ENCODE measurements around the gene NSF.

NSF gene

GRCh38 chr17:46772475-46773220 is 182.2 kb downstream of the NSF start (continued):
- TF ChIP-seq ZNF473 (tag by site-specific recombination; IDR thresholded peaks at IDR 0.05): no peak
- no peak for TF ChIP-seq ZNF561 (tag by site-specific recombination; IDR thresholded peaks at IDR 0.05; ENCODE audit: borderline replicate concordance)
- TF ChIP-seq ZBTB1 (tag by site-specific recombination; IDR thresholded peaks at IDR 0.05): no peak
- no peak for TF ChIP-seq ZSCAN18 (tag by site-specific recombination; IDR thresholded peaks at IDR 0.05)
- TF ChIP-seq SETDB1 (IDR thresholded peaks at IDR 0.05; ENCODE audit: insufficient read length, low read length): no peak
- TF ChIP-seq, protein P1, sequence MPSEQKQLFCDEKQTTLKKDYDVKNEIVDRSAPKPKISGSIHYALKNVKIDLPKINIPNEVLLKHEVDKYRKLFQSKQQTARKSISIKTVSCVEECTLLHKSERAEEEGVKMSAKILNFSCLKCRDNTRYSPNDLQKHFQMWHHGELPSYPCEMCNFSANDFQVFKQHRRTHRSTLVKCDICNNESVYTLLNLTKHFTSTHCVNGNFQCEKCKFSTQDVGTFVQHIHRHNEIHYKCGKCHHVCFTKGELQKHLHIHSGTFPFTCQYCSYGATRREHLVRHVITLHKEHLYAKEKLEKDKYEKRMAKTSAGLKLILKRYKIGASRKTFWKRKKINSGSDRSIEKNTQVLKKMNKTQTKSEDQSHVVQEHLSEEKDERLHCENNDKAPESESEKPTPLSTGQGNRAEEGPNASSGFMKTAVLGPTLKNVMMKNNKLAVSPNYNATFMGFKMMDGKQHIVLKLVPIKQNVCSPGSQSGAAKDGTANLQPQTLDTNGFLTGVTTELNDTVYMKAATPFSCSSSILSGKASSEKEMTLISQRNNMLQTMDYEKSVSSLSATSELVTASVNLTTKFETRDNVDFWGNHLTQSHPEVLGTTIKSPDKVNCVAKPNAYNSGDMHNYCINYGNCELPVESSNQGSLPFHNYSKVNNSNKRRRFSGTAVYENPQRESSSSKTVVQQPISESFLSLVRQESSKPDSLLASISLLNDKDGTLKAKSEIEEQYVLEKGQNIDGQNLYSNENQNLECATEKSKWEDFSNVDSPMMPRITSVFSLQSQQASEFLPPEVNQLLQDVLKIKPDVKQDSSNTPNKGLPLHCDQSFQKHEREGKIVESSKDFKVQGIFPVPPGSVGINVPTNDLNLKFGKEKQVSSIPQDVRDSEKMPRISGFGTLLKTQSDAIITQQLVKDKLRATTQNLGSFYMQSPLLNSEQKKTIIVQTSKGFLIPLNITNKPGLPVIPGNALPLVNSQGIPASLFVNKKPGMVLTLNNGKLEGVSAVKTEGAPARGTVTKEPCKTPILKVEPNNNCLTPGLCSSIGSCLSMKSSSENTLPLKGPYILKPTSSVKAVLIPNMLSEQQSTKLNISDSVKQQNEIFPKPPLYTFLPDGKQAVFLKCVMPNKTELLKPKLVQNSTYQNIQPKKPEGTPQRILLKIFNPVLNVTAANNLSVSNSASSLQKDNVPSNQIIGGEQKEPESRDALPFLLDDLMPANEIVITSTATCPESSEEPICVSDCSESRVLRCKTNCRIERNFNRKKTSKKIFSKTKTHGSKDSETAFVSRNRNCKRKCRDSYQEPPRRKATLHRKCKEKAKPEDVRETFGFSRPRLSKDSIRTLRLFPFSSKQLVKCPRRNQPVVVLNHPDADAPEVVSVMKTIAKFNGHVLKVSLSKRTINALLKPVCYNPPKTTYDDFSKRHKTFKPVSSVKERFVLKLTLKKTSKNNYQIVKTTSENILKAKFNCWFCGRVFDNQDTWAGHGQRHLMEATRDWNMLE (tag by site-specific recombination; conservative IDR thresholded peaks at IDR 0.05; ENCODE audit: low read depth): no peak
- TF ChIP-seq ZNF571 (tag by site-specific recombination; IDR thresholded peaks at IDR 0.05): no peak
- TF ChIP-seq ZNF114 (tag by site-specific recombination; IDR thresholded peaks at IDR 0.05): no peak
- no peak for TF ChIP-seq ZFP41 (tag by site-specific recombination; IDR thresholded peaks at IDR 0.05; ENCODE audit: borderline replicate concordance)
- no peak for TF ChIP-seq MEIS1 (CRISPR knock-in tag; IDR thresholded peaks at IDR 0.05; ENCODE audit: borderline replicate concordance)
- no peak for TF ChIP-seq ZNF76 (tag by site-specific recombination; IDR thresholded peaks at IDR 0.05; ENCODE audit: borderline replicate concordance, low read depth)
- TF ChIP-seq MYNN (tag by site-specific recombination; IDR thresholded peaks at IDR 0.05; ENCODE audit: borderline replicate concordance): no peak
- 0 out of 2 replicates have a peak, but pooled peaks have one; percentile 8 for TF ChIP-seq KLF10 (tag by site-specific recombination; IDR thresholded peaks at IDR 0.05)
- TF ChIP-seq ZNF391 (tag by site-specific recombination; IDR thresholded peaks at IDR 0.05; ENCODE audit: borderline replicate concordance, low read depth): no peak; the same call in 1 of the 2 replicates
- no peak for TF ChIP-seq ZBTB8A (tag by site-specific recombination; IDR thresholded peaks at IDR 0.05)
- TF ChIP-seq ZNF2 (tag by site-specific recombination; IDR thresholded peaks at IDR 0.05): no peak
- no peak for TF ChIP-seq GLIS2 (tag by site-specific recombination; IDR thresholded peaks at IDR 0.05)
- no peak for TF ChIP-seq ZNF335 (tag by site-specific recombination; conservative IDR thresholded peaks at IDR 0.05)
- TF ChIP-seq TSHZ1 (tag by site-specific recombination; IDR thresholded peaks at IDR 0.05; ENCODE audit: borderline replicate concordance): no peak
- no peak for TF ChIP-seq ZNF510 (tag by site-specific recombination; IDR thresholded peaks at IDR 0.05; ENCODE audit: insufficient replicate concordance)
- peak; percentile 7; the same call in 1 of the 2 replicates for TF ChIP-seq ZNF843 (tag by site-specific recombination; IDR thresholded peaks at IDR 0.05)
- no peak for TF ChIP-seq ZNF707 (tag by site-specific recombination; IDR thresholded peaks at IDR 0.05)
- TF ChIP-seq ZNF621 (tag by site-specific recombination; IDR thresholded peaks at IDR 0.05): no peak
- TF ChIP-seq GLI2 (tag by site-specific recombination; IDR thresholded peaks at IDR 0.05; ENCODE audit: borderline replicate concordance, low read depth): no peak
- TF ChIP-seq ZNF560 (tag by site-specific recombination; IDR thresholded peaks at IDR 0.05; ENCODE audit: borderline replicate concordance): no peak
- no peak for TF ChIP-seq ZNF530 (tag by site-specific recombination; IDR thresholded peaks at IDR 0.05; ENCODE audit: low read depth)
- no peak for TF ChIP-seq ZNF626 (tag by site-specific recombination; IDR thresholded peaks at IDR 0.05)
- TF ChIP-seq ZNF670 (tag by site-specific recombination; IDR thresholded peaks at IDR 0.05; ENCODE audit: low read depth): no peak
- TF ChIP-seq CTCF (tag by site-specific recombination; IDR thresholded peaks at IDR 0.05): no peak
